H1 (cell line): ENCODE data around the gene TEX26. TPM values are rescaled to one million over a fixed set of nuclear protein-coding genes. Genes with fewer than 3 reads are reported as not detected.

Experiments
- ATF3 ChIP-seq: IDR thresholded peaks from 2 replicates; pipeline ENCODE4 v1.6.1; 2011; ENCODE audit warnings: low read depth, mild to moderate bottlenecking, low read length; ENCODE audit not compliant: insufficient read depth
- MAX ChIP-seq: IDR thresholded peaks from 2 replicates; pipeline ENCODE4 v1.6.1; 2012; ENCODE audit warnings: inconsistent platforms
- POLR2A ChIP-seq, 2 experiments: IDR thresholded peaks; 1 replicate in 1 of 2; 2 replicates in 1 of 2; pipeline ENCODE4 v1.6.1; 2011; ENCODE audit warnings: low read depth in 2 of 2, low read length in 2 of 2, mild to moderate bottlenecking in 2 of 2; ENCODE audit errors: control extremely low read depth in 1 of 2
- RNF2 ChIP-seq: fragments of 200-900, 300-1000 bp; sonication (generic); IDR thresholded peaks from 2 replicates; pipeline ENCODE4 v1.7.1; 2016; ENCODE audit warnings: borderline replicate concordance, low read depth, mild to moderate bottlenecking, antibody characterized with exemption, low read length; ENCODE audit not compliant: poor library complexity, severe bottlenecking; ENCODE audit errors: missing control alignments
- YY1 ChIP-seq: IDR thresholded peaks from 2 replicates; pipeline ENCODE4 v1.6.1; 2011; ENCODE audit warnings: low read depth, mild to moderate bottlenecking, low read length
- polyA plus RNA-seq, 7 experiments: library from polyadenylated mRNA; depleted of rRNA in 3 of 7; stranded (reverse) in 5 of 7; unstranded in 2 of 7; fragments of >200 nt in 5 of 7; fragments of 200-250 nt in 2 of 7; gene quantifications; 1 replicate in 5 of 7; 2 replicates in 1 of 7; 4 replicates in 1 of 7; pipeline versions ENCODE4 v1.2.1 to v1.2.3, GENCODE V29; 2011 to 2013; ENCODE audit warnings: missing spikeins in 2 of 7, mixed read lengths in 2 of 7
- total RNA-seq: library from RNA; stranded (reverse); fragmentation: NEBNext Ultra II Directional; extraction: Animal tissue kit (Norgen Biotek cat#: 25700); gene quantifications from 2 replicates; pipeline ENCODE4 v1.2.1, GENCODE V29; 2021

Gene TEX26
- total and polyA plus RNA-seq, 2 of the 8 experiments (the other 6 are each of a cell fraction or from before 2014, with no cell fraction given): not detected

DNA sequence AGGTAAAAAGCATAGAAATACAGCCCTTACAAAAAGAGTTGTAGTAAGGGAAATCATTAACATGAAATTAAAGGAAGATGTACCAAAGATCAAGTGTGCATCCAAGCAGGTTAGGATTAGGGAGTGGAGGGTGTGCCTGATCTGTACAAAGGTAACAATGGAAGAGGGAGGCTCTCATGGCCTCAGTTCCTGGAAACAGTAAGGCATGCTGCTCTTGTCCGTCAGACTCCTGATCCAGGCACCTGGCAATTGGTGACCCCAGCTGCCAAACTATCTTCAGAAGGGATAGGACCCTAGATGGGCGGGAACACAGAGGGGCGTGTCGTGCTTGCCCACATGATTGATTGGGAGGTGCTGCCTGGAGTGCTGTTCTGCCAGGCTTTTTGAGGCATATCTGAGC, 4.5 kb downstream of the TEX26 start (continued):
- TF ChIP-seq YY1 (no peak), POLR2A (IDR thresholded peaks at IDR 0.05; ENCODE audit: control extremely low read depth in 1 of 2, low read depth in 2 of 2, low read length in 2 of 2) (no peak), RNF2 (no peak), MAX (no peak), ATF3 (no peak)
